ENCODE data around the gene ABCB9. TPM values are rescaled to one million over a fixed set of nuclear protein-coding genes. Genes with fewer than 3 reads are reported as not detected.

Gene ABCB9
- total and polyA plus RNA-seq, 7 donors = 1.2 to 5.3 (median 3.0) TPM

GRCh38 chr12:122974892-122975789, 8.9 kb upstream of the ABCB9 start, which contains the start of gene OGFOD2:
TSS of gene OGFOD2 (plus strand) at chr12:122975244. CDS start at chr12:122975252, 8 bp downstream.
- intact Hi-C loops (cut with DNase I) = loop anchor here (2.0 kb wide), 1 partner anchor 258 kb away; the partner anchor contains the start of genes MPHOSPH9 and MTRFR

GRCh38 chr12:122974274-122974891, 8.1 kb upstream of the ABCB9 start:
- Histone ChIP-seq H3K27me3 (no peaks in the 10 kb centered on the region), H3K27ac (peak overlapping the region; percentile 97 to 99 (median 98)), H3K36me3 (peaks cover 0 to 7% (median 0%) of the 10 kb centered on the region in 4 donors), H3K4me1 (peaks cover 0 to 49% (median 38%) of the 10 kb centered on the region in 4 donors), H3K4me3 (peak overlapping the region; percentile 84 to 96 (median 89)), H3K9me3 (no peaks in the 10 kb centered on the region)
- peak; percentile 99 for DNase-seq
- TF ChIP-seq POLR2AphosphoS5 (IDR thresholded peaks at IDR 0.05) = peak in 3 of 4 donors; percentile 27 to 76 (median 30)
- TF ChIP-seq CTCF (IDR thresholded peaks at IDR 0.05) = no peak
- 0% methylated on average over 32 of the region's 32 CpGs for WGBS, 2 donors
- intact Hi-C loops (cut with DNase I) = loop anchor here (2.0 kb wide), 1 partner anchor 258 kb away; the partner anchor contains the start of genes MPHOSPH9 and MTRFR

More at GRCh38 chr12:122974892-122975789, 8.9 kb upstream of the ABCB9 start, which contains the start of gene OGFOD2:
- Histone ChIP-seq H3K4me3 (peak within 1 kb of the TSS; percentile 84 to 96 (median 89)), H3K9me3 (no peaks in the 10 kb centered on the region), H3K27me3 (no peaks in the 10 kb centered on the region), H3K4me1 (peaks cover 0 to 49% (median 46%) of the 10 kb centered on the region in 4 donors), H3K36me3 (peaks cover 0 to 7% (median 0%) of the 10 kb centered on the region in 4 donors), H3K27ac (peak within 1 kb of the TSS; percentile 97 to 99 (median 98))
- peak; percentile 47 to 76 (median 72) for TF ChIP-seq POLR2AphosphoS5 (IDR thresholded peaks at IDR 0.05)
- no peak for TF ChIP-seq POLR2A (IDR thresholded peaks at IDR 0.05)
- TF ChIP-seq CTCF (IDR thresholded peaks at IDR 0.05) = no peak
- no peak for TF ChIP-seq EP300 (IDR thresholded peaks at IDR 0.05)
- WGBS, 2 donors = 0% methylated on average over 66 of the region's 66 CpGs
- DNase-seq = peak; percentile 95

- no peaks in the 10 kb centered on the region for H3K9me3 ChIP-seq
- no peak for TF ChIP-seq POLR2A (IDR thresholded peaks at IDR 0.05)
- TF ChIP-seq POLR2AphosphoS5 (IDR thresholded peaks at IDR 0.05) = peak in 1 of 4 donors; percentile 16
- peak overlapping the region in 1 of 4 donors; percentile 2 for H3K27ac ChIP-seq
- H3K27me3 ChIP-seq = no peaks in the 10 kb centered on the region
- DNase-seq = no peak
- H3K4me1 ChIP-seq = peaks cover 0 to 36% (median 26%) of the 10 kb centered on the region in 4 donors
- no peak overlapping the region for H3K4me3 ChIP-seq
- intact Hi-C loops (cut with DNase I) = loop anchor here (5.0 kb wide), 1 partner anchor 72 kb away; the partner anchor contains the start of gene VPS37B
- WGBS, 2 donors = 7 to 44% methylated on average over 4 of the region's 4 CpGs
- H3K36me3 ChIP-seq = no peaks in the 10 kb centered on the region
Measured at GRCh38 chr12:122969676-122970075, 3.4 kb upstream of the ABCB9 start.

- Histone ChIP-seq H3K4me3 (no peak overlapping the region), H3K4me1 (peaks cover 0 to 40% (median 30%) of the 10 kb centered on the region in 4 donors), H3K36me3 (no peaks in the 10 kb centered on the region), H3K27ac (no peak overlapping the region), H3K27me3 (no peaks in the 10 kb centered on the region), H3K9me3 (no peaks in the 10 kb centered on the region)
- intact Hi-C loops (cut with DNase I) = loop anchor here (5.0 kb wide), 1 partner anchor 71 kb away; the partner anchor contains the start of gene VPS37B
- DNase-seq = no peak
- WGBS, 2 donors = 81 to 91% methylated on average over 2 of the region's 2 CpGs
- TF ChIP-seq POLR2AphosphoS5 (IDR thresholded peaks at IDR 0.05) (no peak), CTCF (IDR thresholded peaks at IDR 0.05) (no peak), POLR2A (IDR thresholded peaks at IDR 0.05) (no peak), EP300 (IDR thresholded peaks at IDR 0.05) (no peak)
Measured at GRCh38 chr12:122968104-122968503, 1.8 kb upstream of the ABCB9 start.

All from sigmoid colon (tissue), 7 donors.